ENCODE results near the gene TMEM258. TPM values are rescaled to one million over a fixed set of nuclear protein-coding genes. Genes with fewer than 3 reads are reported as not detected.
A peak's percentile ranks its signal among the peaks of the same experiment; 100 is the strongest.

Gene TMEM258
- total and polyA plus RNA-seq, 10 donors: 52.4 to 185 (median 80.0) TPM

- WGBS, 5 donors: 91 to 96% (median 94%) methylated on average over 16 to 42 of the region's 42 CpGs
- no peak overlapping the region for H3K27ac ChIP-seq
- DNase-seq: no peak
- peaks cover 0 to 21% (median 14%) of the 10 kb centered on the region in 6 donors for H3K4me1 ChIP-seq
- intact Hi-C loops (cut with DNase I; ENCODE audit: low total_unique reads): no loop called here
- no peaks in the 10 kb centered on the region for H3K9me3 ChIP-seq
- no peak overlapping the region for H3K4me3 ChIP-seq
- peaks cover 0 to 8% (median 0%) of the 10 kb centered on the region in 7 donors for H3K27me3 ChIP-seq (replicated peaks in 1 of 7)
- H3K36me3 ChIP-seq: peaks cover 0 to 39% (median 0%) of the 10 kb centered on the region in 6 donors
- TF ChIP-seq POLR2AphosphoS5 (IDR thresholded peaks at IDR 0.05) (no peak), CTCF (IDR thresholded peaks at IDR 0.05 in 8 of 11, conservative IDR thresholded peaks at IDR 0.05 in 3 of 11) (no peak), POLR2A (IDR thresholded peaks at IDR 0.05) (no peak)
These were observed 48.8 kb downstream of the TMEM258 start for GRCh38 chr11:61743486-61744095.

- Histone ChIP-seq H3K27ac (peak overlapping the region in 5 of 8 donors; percentile 28 to 59 (median 46)), H3K4me1 (peaks cover 0 to 14% (median 8%) of the 10 kb centered on the region in 6 donors), H3K4me3 (no peak overlapping the region), H3K9me3 (no peaks in the 10 kb centered on the region), H3K27me3 (replicated peaks in 1 of 7) (no peaks in the 10 kb centered on the region), H3K36me3 (peaks cover 0 to 49% (median 0%) of the 10 kb centered on the region in 6 donors)
- intact Hi-C loops (cut with DNase I; ENCODE audit: low total_unique reads): no loop called here
- no peak for DNase-seq
- WGBS, 5 donors: 25 to 35% (median 32%) methylated on average over 7 of the region's 7 CpGs
- no peak for TF ChIP-seq CTCF (IDR thresholded peaks at IDR 0.05 in 8 of 11, conservative IDR thresholded peaks at IDR 0.05 in 3 of 11)
- no peak for TF ChIP-seq POLR2A (IDR thresholded peaks at IDR 0.05)
- peak in 2 of 3 donors; percentile 17 to 37 for TF ChIP-seq POLR2AphosphoS5 (IDR thresholded peaks at IDR 0.05)
These were observed 50.0 kb downstream of the TMEM258 start for GRCh38 chr11:61742391-61742790.

GRCh38 chr11:61739966-61740365 lies 52.4 kb downstream of the TMEM258 start:
- Histone ChIP-seq H3K27ac (no peak overlapping the region), H3K4me1 (peaks cover 0 to 13% (median 8%) of the 10 kb centered on the region in 6 donors), H3K9me3 (no peaks in the 10 kb centered on the region), H3K27me3 (replicated peaks in 1 of 7) (no peaks in the 10 kb centered on the region), H3K36me3 (peaks cover 0 to 72% (median 0%) of the 10 kb centered on the region in 6 donors), H3K4me3 (no peak overlapping the region)
- TF ChIP-seq CTCF (IDR thresholded peaks at IDR 0.05 in 8 of 11, conservative IDR thresholded peaks at IDR 0.05 in 3 of 11) (no peak), POLR2AphosphoS5 (IDR thresholded peaks at IDR 0.05) (no peak), POLR2A (IDR thresholded peaks at IDR 0.05) (no peak)
- no peak for DNase-seq
- 71 to 80% (median 76%) methylated on average over 6 to 7 of the region's 7 CpGs for WGBS, 5 donors
- intact Hi-C loops (cut with DNase I; ENCODE audit: low total_unique reads): no loop called here

- Histone ChIP-seq H3K27ac (no peak overlapping the region), H3K4me1 (peaks cover 0 to 13% (median 8%) of the 10 kb centered on the region in 6 donors), H3K9me3 (no peaks in the 10 kb centered on the region), H3K4me3 (no peak overlapping the region), H3K27me3 (replicated peaks in 1 of 7) (no peaks in the 10 kb centered on the region), H3K36me3 (peaks cover 0 to 71% (median 0%) of the 10 kb centered on the region in 6 donors)
- TF ChIP-seq POLR2A (IDR thresholded peaks at IDR 0.05): no peak
- 87 to 98% (median 92%) methylated on average over 8 to 15 of the region's 15 CpGs for WGBS, 5 donors
- DNase-seq: no peak
- intact Hi-C loops (cut with DNase I; ENCODE audit: low total_unique reads): no loop called here
These were observed 53.0 kb downstream of the TMEM258 start for GRCh38 chr11:61739413-61739812.

Other genes with a start within 250 kb of the TMEM258 start
- 1 to 10 TPM; 1.1 to 5.3 (median 3.3) TPM for gene SYT7, start 211.5 kb downstream of the TMEM258 start, total RNA-seq
- gene SYT7, start 211.5 kb downstream of the TMEM258 start, polyA plus RNA-seq: under 1 TPM; 0.14 to 0.48 (median 0.43) TPM
- gene DAGLA, start 112.2 kb downstream of the TMEM258 start, total RNA-seq: 1 to 10 TPM; 2.0 to 5.0 (median 3.9) TPM
- gene DAGLA, start 112.2 kb downstream of the TMEM258 start, polyA plus RNA-seq: 1 to 10 TPM in 1 of 3 donors, under 1 TPM in 2; 0.27 to 1.2 (median 0.35) TPM
- 1 to 10 TPM in 1 of 7 donors, under 1 TPM in 6; 0.32 to 1.5 (median 0.79) TPM for gene MYRF, start 40.0 kb downstream of the TMEM258 start, total RNA-seq
- gene MYRF, start 40.0 kb downstream of the TMEM258 start, polyA plus RNA-seq: under 1 TPM; 0.15 to 0.50 (median 0.45) TPM
- gene FEN1, start 312 bp upstream of the TMEM258 start, total RNA-seq: 10 to 100 TPM in 5 of 7 donors, 1 to 10 TPM in 2; 8.9 to 17.2 (median 14.8) TPM
- 10 to 100 TPM in 2 of 3 donors, 1 to 10 TPM in 1; 7.3 to 16.7 (median 15.9) TPM for gene FEN1, start 312 bp upstream of the TMEM258 start, polyA plus RNA-seq
- 10 to 100 TPM in 6 of 7 donors, 1 to 10 TPM in 1; 8.6 to 25.6 (median 12.9) TPM for gene FADS1, start 24.4 kb upstream of the TMEM258 start, total RNA-seq
- gene FADS1, start 24.4 kb upstream of the TMEM258 start, polyA plus RNA-seq: 1 to 10 TPM; 2.2 to 6.7 (median 3.3) TPM
- 10 to 100 TPM in 5 of 7 donors, 1 to 10 TPM in 2; 2.8 to 20.6 (median 11.1) TPM for gene FADS2, start 35.7 kb upstream of the TMEM258 start, total RNA-seq
- 10 to 100 TPM in 2 of 3 donors, 1 to 10 TPM in 1; 5.5 to 16.8 (median 14.6) TPM for gene FADS2, start 35.7 kb upstream of the TMEM258 start, polyA plus RNA-seq
- gene FADS3, start 98.9 kb upstream of the TMEM258 start, total RNA-seq: 10 to 100 TPM; 26.3 to 40.8 (median 32.0) TPM
- gene FADS3, start 98.9 kb upstream of the TMEM258 start, polyA plus RNA-seq: 10 to 100 TPM; 39.3 to 63.6 (median 52.7) TPM
- gene RAB3IL1, start 125.0 kb upstream of the TMEM258 start, total RNA-seq: 10 to 100 TPM; 34.3 to 57.1 (median 39.5) TPM
- 10 to 100 TPM in 2 of 3 donors, 1 to 10 TPM in 1; 6.5 to 17.6 (median 14.1) TPM for gene RAB3IL1, start 125.0 kb upstream of the TMEM258 start, polyA plus RNA-seq
- gene BEST1, start 157.8 kb upstream of the TMEM258 start, total RNA-seq: 10 to 100 TPM in 5 of 7 donors, 1 to 10 TPM in 2; 6.8 to 20.4 (median 12.3) TPM
- 1 to 10 TPM; 2.6 to 4.3 (median 3.0) TPM for gene BEST1, start 157.8 kb upstream of the TMEM258 start, polyA plus RNA-seq
- 1,000 to 10,000 TPM; 1,915 to 2,864 (median 2,469) TPM for gene FTH1, start 175.0 kb upstream of the TMEM258 start, total RNA-seq
- gene FTH1, start 175.0 kb upstream of the TMEM258 start, polyA plus RNA-seq: 1,000 to 10,000 TPM; 2,005 to 3,321 (median 2,533) TPM